HFF-Myc (cell line): ENCODE measurements around the gene KRT27.
"Not testable (repeated sequence)": the region's sequence is repeated elsewhere in the genome, so short reads cannot be mapped to it uniquely, and the experiment has no call there.

Experiments
- DNase-seq: peaks from one replicate; pipeline ENCODE4 v3.0.0-alpha.2; 2011; ENCODE audit warnings: low read depth; ENCODE audit errors: extremely low read depth
- H3K4me3 ChIP-seq: replicated peaks from 2 replicates; pipeline ENCODE4 v1.5.1; 2011; ENCODE audit warnings: low read depth, mild to moderate bottlenecking, control low read depth, low read length
- CTCF ChIP-seq: IDR thresholded peaks from 2 replicates; pipeline ENCODE4 v1.5.1; 2012; ENCODE audit warnings: mild to moderate bottlenecking, low read depth, low read length, control low read depth; ENCODE audit errors: missing control alignments

The KRT27 gene

GRCh38 chr17:40817103-40817682, 34.8 kb upstream of the KRT27 start:
- no peak overlapping the region for H3K4me3 ChIP-seq
- no peak for TF ChIP-seq CTCF

GRCh38 chr17:40816569-40816968, 34.2 kb upstream of the KRT27 start:
- DNase-seq, result no peak
- H3K4me3 ChIP-seq, result no peak overlapping the region
- TF ChIP-seq CTCF, result no peak

More at GRCh38 chr17:40817103-40817682, 34.8 kb upstream of the KRT27 start:
- no peak for DNase-seq

- DNase-seq, result no peak
- TF ChIP-seq CTCF, result no peak
- no peak overlapping the region for H3K4me3 ChIP-seq
Measured at GRCh38 chr17:40815381-40815780, 33.0 kb upstream of the KRT27 start.

GRCh38 chr17:40814657-40815056, 32.3 kb upstream of the KRT27 start:
- DNase-seq, result not testable (repeated sequence)

GRCh38 chr17:40813804-40814203, 31.5 kb upstream of the KRT27 start:
- DNase-seq, result no peak
- H3K4me3 ChIP-seq, result no peak overlapping the region
- TF ChIP-seq CTCF, result no peak

More at GRCh38 chr17:40814657-40815056, 32.3 kb upstream of the KRT27 start:
- H3K4me3 ChIP-seq, result not testable (repeated sequence)

GRCh38 chr17:40812639-40813038, 30.3 kb upstream of the KRT27 start:
- DNase-seq, result no peak
- no peak for TF ChIP-seq CTCF

GRCh38 chr17:40810494-40810893, 28.1 kb upstream of the KRT27 start:
- no peak for DNase-seq
- no peak for TF ChIP-seq CTCF

More at GRCh38 chr17:40812639-40813038, 30.3 kb upstream of the KRT27 start:
- no peak overlapping the region for H3K4me3 ChIP-seq

More at GRCh38 chr17:40810494-40810893, 28.1 kb upstream of the KRT27 start:
- no peak overlapping the region for H3K4me3 ChIP-seq
